Measurements from ENCODE around the gene PRTG.

The PRTG gene

GRCh38 chr15:55564347-55565145, 178.4 kb downstream of the PRTG start:
- DNase-seq (ENCODE audit: low spot score), result no peak

GRCh38 chr15:55562601-55563000, 180.4 kb downstream of the PRTG start:
- DNase-seq (ENCODE audit: low spot score), result no peak
